Measurements from ENCODE around the gene ACOX1. TPM values are rescaled to one million over a fixed set of nuclear protein-coding genes. Genes with fewer than 3 reads are reported as not detected.

ACOX1 gene
- total and polyA plus RNA-seq, 10 donors = 6.3 to 60.2 (median 41.6) TPM

GRCh38 chr17:75937652-75938051 is 41.3 kb downstream of the ACOX1 start:
- Histone ChIP-seq H3K27ac (no peak overlapping the region), H3K9me3 (no peaks in the 10 kb centered on the region), H3K27me3 (replicated peaks in 1 of 7) (no peaks in the 10 kb centered on the region), H3K36me3 (peaks cover 0 to 3% (median 0%) of the 10 kb centered on the region in 6 donors), H3K4me3 (no peak overlapping the region), H3K4me1 (peaks cover 0 to 22% (median 16%) of the 10 kb centered on the region in 6 donors)
- no peak for TF ChIP-seq POLR2A (IDR thresholded peaks at IDR 0.05)
- no peak for TF ChIP-seq CTCF (IDR thresholded peaks at IDR 0.05 in 8 of 11, conservative IDR thresholded peaks at IDR 0.05 in 3 of 11)
- peak in 1 of 3 donors; percentile 25 for TF ChIP-seq POLR2AphosphoS5 (IDR thresholded peaks at IDR 0.05)
- no peak for DNase-seq
- intact Hi-C loops (cut with DNase I; ENCODE audit: low total_unique reads) = no loop called here
- WGBS, 5 donors = 73 to 82% (median 77%) methylated on average over 13 of the region's 13 CpGs

GRCh38 chr17:75933808-75934207 is 45.2 kb downstream of the ACOX1 start:
- no peak overlapping the region for H3K27ac ChIP-seq
- H3K9me3 ChIP-seq = no peaks in the 10 kb centered on the region
- H3K27me3 ChIP-seq (replicated peaks in 1 of 7) = no peaks in the 10 kb centered on the region
- no peak for DNase-seq
- H3K4me3 ChIP-seq = no peak overlapping the region
- intact Hi-C loops (cut with DNase I; ENCODE audit: low total_unique reads) = no loop called here
- no peak for TF ChIP-seq POLR2AphosphoS5 (IDR thresholded peaks at IDR 0.05)
- no peak for TF ChIP-seq CTCF (IDR thresholded peaks at IDR 0.05 in 8 of 11, conservative IDR thresholded peaks at IDR 0.05 in 3 of 11)
- no peak for TF ChIP-seq POLR2A (IDR thresholded peaks at IDR 0.05)
- 86 to 93% (median 93%) methylated on average over 4 of the region's 4 CpGs for WGBS, 5 donors
- no peaks in the 10 kb centered on the region for H3K36me3 ChIP-seq
- H3K4me1 ChIP-seq = no peaks in the 10 kb centered on the region

GRCh38 chr17:75932852-75933251 is 46.1 kb downstream of the ACOX1 start:
- TF ChIP-seq POLR2AphosphoS5 (IDR thresholded peaks at IDR 0.05) (no peak), CTCF (IDR thresholded peaks at IDR 0.05 in 8 of 11, conservative IDR thresholded peaks at IDR 0.05 in 3 of 11) (no peak), POLR2A (IDR thresholded peaks at IDR 0.05) (no peak)
- no peak overlapping the region for H3K27ac ChIP-seq
- no peak for DNase-seq
- no peaks in the 10 kb centered on the region for H3K27me3 ChIP-seq (replicated peaks in 1 of 7)
- no peaks in the 10 kb centered on the region for H3K36me3 ChIP-seq
- no peak overlapping the region for H3K4me3 ChIP-seq
- no peaks in the 10 kb centered on the region for H3K4me1 ChIP-seq
- intact Hi-C loops (cut with DNase I; ENCODE audit: low total_unique reads) = no loop called here
- whole genome bisulfite sequencing, 5 donors = 83 to 96% (median 94%) methylated on average over 5 of the region's 5 CpGs
- no peaks in the 10 kb centered on the region for H3K9me3 ChIP-seq

- Histone ChIP-seq H3K4me3 (no peak overlapping the region), H3K36me3 (peaks cover 0 to 9% (median 0%) of the 10 kb centered on the region in 6 donors), H3K27me3 (replicated peaks in 1 of 7) (no peaks in the 10 kb centered on the region), H3K9me3 (no peaks in the 10 kb centered on the region), H3K4me1 (no peaks in the 10 kb centered on the region), H3K27ac (no peak overlapping the region)
- no peak for DNase-seq
- TF ChIP-seq CTCF (IDR thresholded peaks at IDR 0.05 in 8 of 11, conservative IDR thresholded peaks at IDR 0.05 in 3 of 11) (no peak), POLR2AphosphoS5 (IDR thresholded peaks at IDR 0.05) (no peak), POLR2A (IDR thresholded peaks at IDR 0.05) (no peak)
- 94 to 97% (median 96%) methylated on average over 4 of the region's 4 CpGs for WGBS, 5 donors
- intact Hi-C loops (cut with DNase I; ENCODE audit: low total_unique reads) = no loop called here
Observed at GRCh38 chr17:75931062-75931461, 47.9 kb downstream of the ACOX1 start.

All from spleen (tissue), 11 donors.